Measurements from ENCODE around the gene UMAD1.

UMAD1 gene

GRCh38 chr7:7922684-7923385 lies 282.3 kb downstream of the UMAD1 start:
- DNase-seq (ENCODE audit: low read depth) = no peak

GRCh38 chr7:7923818-7924217 lies 283.3 kb downstream of the UMAD1 start:
- no peak for DNase-seq (ENCODE audit: low read depth)

GRCh38 chr7:7924303-7924702 lies 283.8 kb downstream of the UMAD1 start:
- DNase-seq (ENCODE audit: low read depth) = no peak
